Thyroid gland (tissue), 4 donors: ENCODE measurements around the gene RFC1. TPM values are rescaled to one million over a fixed set of nuclear protein-coding genes. Genes with fewer than 3 reads are reported as not detected.
"Not testable (repeated sequence)": the region's sequence is repeated elsewhere in the genome, so short reads cannot be mapped to it uniquely, and the experiment has no call there.

Source experiments
- DNase-seq, 2 donors: peaks; one replicate each; pipeline ENCODE4 v3.0.0-alpha.2; 2019
- H3K27ac ChIP-seq, 3 donors: fragments of 200-600 bp; sonication (generic); 1 replicate in 2 of 3; 2 replicates in 1 of 3; pipeline ENCODE4 v1.5.1; 2016 to 2019; ENCODE audit warnings: mild to moderate bottlenecking in 1 of 3, moderate library complexity in 1 of 3
- H3K27me3 ChIP-seq: fragments of 200-600 bp; sonication (generic); one replicate; pipeline ENCODE4 v1.5.1; 2019
- H3K36me3 ChIP-seq, 2 donors: fragments of 200-600 bp; sonication (generic); one replicate each; pipeline ENCODE4 v1.5.1; 2016 to 2019
- H3K4me1 ChIP-seq, 2 donors: fragments of 200-600 bp; sonication (generic); one replicate each; pipeline ENCODE4 v1.5.1; 2017 to 2019
- H3K4me3 ChIP-seq, 3 donors: fragments of 200-600 bp; sonication (generic); replicated peaks in 1 of 3; 1 replicate in 2 of 3; 2 replicates in 1 of 3; pipeline ENCODE4 v1.5.1; 2016; ENCODE audit warnings: mild to moderate bottlenecking in 1 of 3
- H3K9me3 ChIP-seq: fragments of 200-600 bp; sonication (generic); one replicate; pipeline ENCODE4 v1.5.1; 2017
- POLR2A ChIP-seq, 2 donors: fragments of 450-650 bp; IDR thresholded peaks; one replicate each; pipeline ENCODE4 v1.6.1; 2017; ENCODE audit warnings: antibody characterized with exemption in 2 of 2, mild to moderate bottlenecking in 2 of 2, moderate library complexity in 1 of 2
- WGBS, 2 donors: methylation state at CpG; one replicate each; pipeline ENCODE4 v1.1.5; 2017; 5-methylcytosine and 5-hydroxymethylcytosine counted together
- intact Hi-C: fragments of 100-400 bp; cut with DNase I; formaldehyde crosslinking; loops from one replicate; pipeline ENCODE4 v1.15.1; 2023
- total RNA-seq, 4 donors: library from RNA; depleted of rRNA; stranded (reverse); fragments of >200 nt; gene quantifications; one replicate each; pipeline ENCODE4 v1.2.3, GENCODE V29; 2016
- TF ChIP-seq, protein P1 (sequence below), 6 experiments: fragments of 200-600 bp in 3 of 6; fragments of 450-650 bp in 3 of 6; sonication (generic) in 3 of 6; IDR thresholded peaks; one replicate each; pipeline ENCODE4 v1.5.1; 2016 to 2019; ENCODE audit warnings: antibody characterized with exemption in 6 of 6, mild to moderate bottlenecking in 2 of 6, inconsistent platforms in 1 of 6, moderate library complexity in 1 of 6

RFC1 gene
- total RNA-seq, 4 donors from 2014 or later: 38.0 to 65.2 (median 46.0) TPM

- TF ChIP-seq, protein P1, sequence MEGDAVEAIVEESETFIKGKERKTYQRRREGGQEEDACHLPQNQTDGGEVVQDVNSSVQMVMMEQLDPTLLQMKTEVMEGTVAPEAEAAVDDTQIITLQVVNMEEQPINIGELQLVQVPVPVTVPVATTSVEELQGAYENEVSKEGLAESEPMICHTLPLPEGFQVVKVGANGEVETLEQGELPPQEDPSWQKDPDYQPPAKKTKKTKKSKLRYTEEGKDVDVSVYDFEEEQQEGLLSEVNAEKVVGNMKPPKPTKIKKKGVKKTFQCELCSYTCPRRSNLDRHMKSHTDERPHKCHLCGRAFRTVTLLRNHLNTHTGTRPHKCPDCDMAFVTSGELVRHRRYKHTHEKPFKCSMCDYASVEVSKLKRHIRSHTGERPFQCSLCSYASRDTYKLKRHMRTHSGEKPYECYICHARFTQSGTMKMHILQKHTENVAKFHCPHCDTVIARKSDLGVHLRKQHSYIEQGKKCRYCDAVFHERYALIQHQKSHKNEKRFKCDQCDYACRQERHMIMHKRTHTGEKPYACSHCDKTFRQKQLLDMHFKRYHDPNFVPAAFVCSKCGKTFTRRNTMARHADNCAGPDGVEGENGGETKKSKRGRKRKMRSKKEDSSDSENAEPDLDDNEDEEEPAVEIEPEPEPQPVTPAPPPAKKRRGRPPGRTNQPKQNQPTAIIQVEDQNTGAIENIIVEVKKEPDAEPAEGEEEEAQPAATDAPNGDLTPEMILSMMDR (IDR thresholded peaks at IDR 0.05): no peak
- no peak for TF ChIP-seq POLR2A (IDR thresholded peaks at IDR 0.05)
- Histone ChIP-seq H3K27ac (no peak overlapping the region), H3K4me3 (no peak overlapping the region), H3K4me1 (no peaks in the 10 kb centered on the region), H3K9me3 (no peaks in the 10 kb centered on the region), H3K27me3 (no peaks in the 10 kb centered on the region), H3K36me3 (peaks cover 27 to 28% of the 10 kb centered on the region in 2 donors)
- 95 to 98% methylated on average over 2 of the region's 2 CpGs for WGBS, 2 donors
- intact Hi-C loops: no loop called here
- no peak for DNase-seq
Observed at GRCh38 chr4:39280770-39281169, 85.4 kb downstream of the RFC1 start.

DNA sequence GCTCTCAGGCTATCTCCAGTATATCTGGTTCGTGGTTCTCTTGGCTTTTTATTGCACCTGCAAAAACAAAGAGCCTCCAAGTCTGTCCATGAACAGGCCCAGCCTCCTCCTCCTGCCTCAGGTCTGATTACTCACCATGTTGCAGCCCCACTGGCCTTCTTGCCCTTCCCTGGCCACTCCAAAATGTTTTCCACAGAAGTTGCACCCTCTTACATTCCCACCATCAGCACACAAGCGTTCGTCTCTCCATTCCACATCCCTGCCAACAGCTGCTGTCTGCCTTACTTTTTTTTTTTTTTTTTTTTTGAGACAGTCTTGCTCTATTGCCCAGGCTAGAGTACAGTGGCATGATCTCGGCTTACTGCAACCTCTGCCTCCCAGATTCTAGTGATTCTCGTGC, 86.7 kb downstream of the RFC1 start:
- H3K9me3 ChIP-seq: no peaks in the 10 kb centered on the region
- DNase-seq: no peak
- no peaks in the 10 kb centered on the region for H3K4me1 ChIP-seq
- no peak overlapping the region for H3K27ac ChIP-seq
- WGBS, 2 donors: 84% methylated on average over 5 of the region's 5 CpGs
- intact Hi-C loops: no loop called here
- no peaks in the 10 kb centered on the region for H3K27me3 ChIP-seq
- TF ChIP-seq, protein P1 (IDR thresholded peaks at IDR 0.05): no peak
- no peak for TF ChIP-seq POLR2A (IDR thresholded peaks at IDR 0.05)
- H3K36me3 ChIP-seq: peaks cover 32 to 33% of the 10 kb centered on the region in 2 donors
- no peak overlapping the region for H3K4me3 ChIP-seq

- H3K36me3 ChIP-seq: peaks cover 39% of the 10 kb centered on the region in 2 donors
- TF ChIP-seq, protein P1 (IDR thresholded peaks at IDR 0.05): no peak
- DNase-seq: no peak
- 95 to 96% methylated on average over 9 of the region's 9 CpGs for WGBS, 2 donors
- H3K27ac ChIP-seq: no peak overlapping the region
- no peak overlapping the region for H3K4me3 ChIP-seq
- intact Hi-C loops: no loop called here
- no peaks in the 10 kb centered on the region for H3K9me3 ChIP-seq
- no peaks in the 10 kb centered on the region for H3K27me3 ChIP-seq
- H3K4me1 ChIP-seq: no peaks in the 10 kb centered on the region
Observed at GRCh38 chr4:39278476-39278875, 87.7 kb downstream of the RFC1 start.

DNA sequence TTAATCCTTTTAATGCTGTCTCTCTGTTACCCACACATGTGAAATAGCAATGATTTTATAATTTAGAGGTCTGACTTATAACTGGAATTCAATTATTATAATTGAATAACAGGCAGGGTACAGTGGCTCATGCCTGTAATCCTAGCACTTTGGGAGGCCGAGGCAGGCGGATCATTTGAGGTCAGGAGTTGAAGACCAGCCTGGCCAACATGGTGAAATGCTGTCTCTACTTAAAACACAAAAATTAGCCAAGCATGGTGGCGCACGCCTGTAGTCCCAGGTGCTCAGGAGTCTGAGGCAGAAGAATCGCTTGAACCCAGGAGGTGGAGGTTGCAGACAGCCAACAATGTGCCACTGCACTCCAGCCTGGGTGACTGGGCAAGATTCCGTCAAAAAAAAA, 88.5 kb downstream of the RFC1 start:
- H3K9me3 ChIP-seq, H3K4me3 ChIP-seq, DNase-seq, H3K4me1 ChIP-seq, H3K27me3 ChIP-seq, H3K27ac ChIP-seq, intact Hi-C loops: not testable (repeated sequence)
- H3K36me3 ChIP-seq: peaks cover 46 to 47% of the 10 kb centered on the region in 2 donors
- 86 to 90% methylated on average over 6 of the region's 6 CpGs for WGBS, 2 donors

GRCh38 chr4:39274503-39274902, 91.7 kb downstream of the RFC1 start:
- Histone ChIP-seq H3K27me3 (no peaks in the 10 kb centered on the region), H3K4me1 (no peaks in the 10 kb centered on the region), H3K36me3 (peaks cover 49 to 51% of the 10 kb centered on the region in 2 donors), H3K27ac (no peak overlapping the region), H3K4me3 (no peak overlapping the region), H3K9me3 (no peaks in the 10 kb centered on the region)
- no peak for DNase-seq
- intact Hi-C loops: no loop called here
- TF ChIP-seq POLR2A (IDR thresholded peaks at IDR 0.05): no peak
- TF ChIP-seq, protein P1 (IDR thresholded peaks at IDR 0.05): no peak
- 97% methylated on average over 4 of the region's 4 CpGs for WGBS, 2 donors

GRCh38 chr4:39263895-39264294, 102.3 kb downstream of the RFC1 start:
- Histone ChIP-seq H3K36me3 (peaks cover 12 to 18% of the 10 kb centered on the region in 2 donors), H3K9me3 (no peaks in the 10 kb centered on the region), H3K27ac (no peak overlapping the region), H3K4me3 (no peak overlapping the region), H3K4me1 (no peaks in the 10 kb centered on the region), H3K27me3 (no peaks in the 10 kb centered on the region)
- TF ChIP-seq, protein P1 (IDR thresholded peaks at IDR 0.05): no peak
- TF ChIP-seq POLR2A (IDR thresholded peaks at IDR 0.05): no peak
- intact Hi-C loops: no loop called here
- no peak for DNase-seq
- 82 to 89% methylated on average over 2 of the region's 2 CpGs for WGBS, 2 donors
